Epidermal melanocyte (primary cell): ENCODE measurements around the gene KLHL8.
A peak's percentile ranks its signal among the peaks of the same experiment; 100 is the strongest.

Experiments used
- DNase-seq: peaks from one replicate; pipeline ENCODE4 v3.0.0; 2011; ENCODE audit warnings: low spot score; ENCODE audit not compliant: insufficient read length

The KLHL8 gene

DNA sequence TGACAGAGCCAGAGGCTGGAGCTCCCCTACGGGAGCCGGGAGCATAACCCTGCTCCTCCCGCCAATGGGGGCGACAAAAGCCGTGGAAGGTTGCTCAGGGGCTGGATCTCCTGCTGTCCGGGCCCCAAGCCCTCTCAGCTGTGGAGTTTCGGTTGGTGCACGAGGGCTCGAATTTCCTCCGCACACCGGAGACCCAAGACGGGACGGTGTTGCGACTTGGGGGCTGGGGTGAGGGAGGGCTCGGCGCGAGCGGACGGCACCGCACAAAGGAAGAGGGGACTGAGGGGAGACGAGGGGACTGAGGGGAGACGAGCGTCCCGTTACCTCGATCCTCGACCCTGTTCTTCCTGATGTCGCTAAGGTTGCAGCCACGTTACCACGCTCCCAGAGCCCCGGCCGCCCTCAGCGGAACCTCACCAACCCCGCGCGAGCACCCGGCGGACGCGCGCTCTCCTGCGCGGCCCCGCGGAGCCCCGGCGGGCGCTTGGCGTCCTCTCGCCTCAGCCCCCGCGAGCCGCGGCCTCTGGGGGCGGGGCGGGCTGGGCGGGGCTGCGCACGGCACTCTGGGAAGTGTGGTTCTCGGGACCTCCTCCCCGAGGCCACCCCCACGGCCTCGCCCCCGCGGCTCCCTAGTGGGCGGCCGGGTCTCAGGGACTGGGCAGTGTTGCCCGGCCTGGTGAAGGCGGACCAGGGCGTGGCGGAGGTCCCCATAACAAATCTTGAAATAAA lies at the start of gene KLHL8:
Gene KLHL8, minus strand, starts transcription at position 525 of the 729 bp plus-strand sequence. CDS start 25,079 bp downstream, outside the sequence.
- DNase-seq, result peak; percentile 80

DNA sequence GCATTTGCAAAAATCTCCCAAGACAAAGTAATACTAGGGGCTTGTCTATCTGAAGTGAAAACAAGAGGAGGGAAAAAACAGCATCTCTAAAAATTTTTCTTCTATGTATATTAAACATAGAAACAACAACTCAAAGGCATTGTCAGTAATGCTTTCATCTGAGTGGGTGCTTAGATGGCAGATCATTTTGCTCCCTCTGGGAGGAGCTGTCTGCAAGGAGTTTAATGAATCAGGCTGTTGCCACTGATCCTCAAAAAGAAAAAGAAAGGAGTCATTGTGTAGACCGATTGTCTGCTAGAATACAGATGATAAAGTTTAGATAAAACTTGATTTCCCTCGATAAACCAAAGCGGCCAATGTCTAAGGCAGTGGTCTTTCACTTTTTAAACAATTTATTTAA lies 49.7 kb upstream of the KLHL8 start:
- peak; percentile 64 for DNase-seq

DNA sequence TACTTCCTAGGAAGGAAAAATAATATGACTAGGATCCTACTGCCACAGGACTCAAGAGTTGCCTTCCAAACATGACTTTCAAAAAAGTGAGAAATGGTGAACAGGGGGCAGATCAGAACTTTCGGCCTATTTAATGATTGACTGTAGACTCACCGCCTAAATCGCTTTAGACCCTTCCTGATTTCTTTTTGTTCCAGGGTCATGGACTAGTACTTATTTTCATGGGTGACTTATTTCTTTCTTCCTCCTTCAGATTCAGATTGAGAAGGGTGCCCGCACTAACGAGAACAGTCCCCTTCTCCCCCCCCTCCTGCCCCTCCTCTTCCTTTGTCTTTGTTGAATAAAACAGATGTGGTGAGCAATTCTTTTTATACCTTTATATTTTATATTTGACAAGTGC lies 48.0 kb upstream of the KLHL8 start:
- no peak for DNase-seq

DNA sequence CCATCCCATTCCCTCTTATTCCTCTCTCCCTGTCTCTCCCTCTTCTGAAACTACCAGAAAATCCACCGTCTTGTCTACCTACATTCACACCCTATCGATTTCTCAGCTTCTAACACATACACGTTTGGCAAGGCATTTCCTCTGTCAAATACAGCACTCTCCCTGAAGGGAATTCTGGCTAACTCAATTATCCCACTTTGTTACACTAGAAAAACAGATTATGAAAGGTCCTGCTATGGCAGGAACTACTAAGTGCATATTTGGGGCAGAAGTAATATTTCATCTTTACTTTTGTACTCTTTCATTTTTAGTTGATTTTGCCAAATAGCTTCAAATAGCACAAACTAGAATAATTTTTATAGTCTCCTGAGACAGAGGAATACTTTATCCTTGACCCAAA lies 46.6 kb upstream of the KLHL8 start:
- no peak for DNase-seq

DNA sequence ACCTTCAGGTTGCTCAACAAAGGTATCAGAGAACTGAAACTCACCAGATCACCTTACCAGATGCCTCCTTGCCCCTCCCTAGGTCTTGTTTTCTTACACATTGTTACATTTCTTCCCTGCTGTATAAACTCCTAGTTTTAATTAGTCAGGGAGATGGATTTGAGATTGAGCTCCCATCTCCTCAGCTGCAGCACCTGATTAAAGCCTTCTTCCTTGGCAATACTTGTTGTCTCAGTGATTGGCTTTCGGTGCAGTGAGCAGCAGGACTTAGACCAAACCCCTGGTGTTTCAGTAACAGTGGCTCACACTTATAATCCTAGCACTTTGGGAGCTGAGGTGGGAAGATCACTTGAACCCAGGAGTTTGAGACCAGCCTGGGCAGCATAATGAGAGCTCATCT lies 42.5 kb upstream of the KLHL8 start:
- no peak for DNase-seq

DNA sequence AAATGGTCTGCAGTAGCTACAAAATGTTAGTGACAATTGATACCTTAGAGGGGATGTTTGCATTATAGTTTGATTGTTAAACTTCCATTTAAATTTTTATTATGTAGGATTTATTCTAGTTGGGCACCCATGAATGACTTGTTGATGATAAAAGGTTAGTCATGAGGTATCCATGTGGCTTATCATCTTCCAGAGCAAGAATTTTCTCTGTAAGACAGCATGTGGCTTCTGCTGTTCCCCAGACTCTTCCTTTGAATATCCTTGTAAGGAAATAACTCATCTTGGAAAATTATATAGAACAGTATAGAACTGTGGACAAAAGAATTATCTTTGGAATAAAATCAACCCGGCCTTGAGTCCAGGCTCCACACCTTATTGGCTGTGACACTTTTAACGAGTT lies 40.1 kb upstream of the KLHL8 start:
- DNase-seq, result no peak

DNA sequence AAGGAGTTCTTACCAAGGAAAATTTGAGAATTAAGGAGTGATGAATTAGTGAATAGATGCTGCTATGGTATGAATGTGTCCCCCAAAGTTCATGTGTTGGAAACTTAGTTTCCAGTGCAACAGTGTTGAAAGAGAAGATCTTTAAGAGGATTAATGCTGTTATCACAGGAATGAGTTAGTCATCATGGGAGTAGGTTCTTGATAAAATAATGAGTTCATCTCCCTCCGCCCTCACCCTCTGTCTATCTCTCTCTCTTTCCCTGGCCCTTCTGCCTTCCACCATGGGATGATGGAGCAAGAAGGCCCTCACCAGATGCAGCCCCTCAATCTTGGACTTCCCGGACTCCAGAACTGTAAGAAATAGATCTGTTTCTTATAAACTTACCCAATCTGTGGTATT lies 38.3 kb upstream of the KLHL8 start:
- no peak for DNase-seq

DNA sequence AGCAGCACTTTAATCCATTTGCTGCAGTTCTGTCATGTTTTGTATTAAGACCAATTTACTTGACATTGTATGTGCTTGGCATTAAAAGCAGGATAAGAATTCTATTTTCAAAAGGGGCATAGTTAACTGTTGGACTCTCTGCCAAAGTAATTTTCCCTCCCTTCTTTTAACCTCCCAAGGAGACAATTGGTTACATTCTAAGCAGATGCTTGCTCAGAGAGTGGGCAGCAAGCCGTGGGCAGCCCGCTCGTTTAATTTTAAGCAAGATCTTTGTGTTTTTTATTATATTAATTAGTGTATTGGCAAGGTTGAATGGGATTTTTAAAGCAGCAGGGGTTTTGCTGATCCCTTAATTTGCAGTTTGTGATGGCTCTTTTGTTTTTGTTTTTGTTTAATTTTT lies 37.1 kb upstream of the KLHL8 start:
- no peak for DNase-seq

DNA sequence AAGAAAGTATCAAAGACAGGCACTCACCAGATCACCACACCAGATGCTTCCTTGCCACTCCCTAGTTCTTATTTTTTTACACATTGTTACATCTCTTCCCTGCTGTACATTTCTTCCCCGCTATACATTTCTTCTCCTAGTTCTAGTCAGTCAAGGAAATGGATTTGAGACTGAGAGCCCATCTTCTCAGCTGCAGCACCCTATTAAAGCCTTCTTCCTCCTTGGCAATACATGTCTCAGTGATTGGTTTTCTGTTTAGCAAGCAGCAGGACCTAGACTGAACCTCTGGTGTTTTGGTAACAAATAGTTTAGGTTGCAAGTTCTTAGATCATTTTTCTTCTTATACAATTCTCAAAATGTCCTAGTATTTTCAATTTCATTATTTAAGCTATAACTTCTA lies 35.3 kb upstream of the KLHL8 start:
- DNase-seq, result no peak

DNA sequence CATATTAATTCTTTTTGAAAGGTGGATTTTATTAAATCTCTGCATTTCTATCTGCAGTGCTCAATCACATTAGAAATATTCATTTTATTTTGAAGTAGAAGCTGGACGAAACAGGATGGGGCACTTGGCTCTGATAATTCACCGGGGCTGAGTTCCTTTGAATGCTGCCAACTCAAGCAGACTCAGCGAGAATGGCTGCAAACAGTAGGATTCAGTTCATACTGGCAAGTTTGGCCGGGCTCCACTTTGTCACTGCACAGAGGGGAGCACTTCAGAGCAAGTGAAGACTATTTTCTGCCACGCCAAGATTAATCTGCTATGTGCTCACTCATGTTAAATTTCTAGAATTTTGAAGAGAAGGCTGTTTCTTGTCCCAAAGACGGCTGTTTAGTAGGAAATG lies 30.7 kb upstream of the KLHL8 start:
- DNase-seq, result no peak

DNA sequence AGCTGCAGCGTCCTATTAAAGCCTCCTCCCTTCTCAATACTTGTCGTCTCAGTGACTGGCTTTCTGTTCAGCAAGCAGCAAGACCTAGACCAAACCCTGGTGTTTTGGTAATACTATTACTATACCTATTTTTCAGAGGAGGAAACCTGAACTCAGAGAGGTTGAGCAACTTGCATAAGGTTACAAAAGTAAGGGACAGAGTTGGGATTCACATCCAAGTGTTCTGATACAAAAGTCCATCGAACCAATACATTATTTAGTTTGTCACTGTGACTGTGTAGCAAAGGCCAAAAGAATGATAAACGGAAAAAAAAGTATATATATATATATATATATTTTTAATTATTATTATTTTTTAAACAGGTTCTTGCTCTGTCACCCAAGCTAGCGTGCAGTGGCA lies 29.9 kb upstream of the KLHL8 start:
- DNase-seq, result no peak

DNA sequence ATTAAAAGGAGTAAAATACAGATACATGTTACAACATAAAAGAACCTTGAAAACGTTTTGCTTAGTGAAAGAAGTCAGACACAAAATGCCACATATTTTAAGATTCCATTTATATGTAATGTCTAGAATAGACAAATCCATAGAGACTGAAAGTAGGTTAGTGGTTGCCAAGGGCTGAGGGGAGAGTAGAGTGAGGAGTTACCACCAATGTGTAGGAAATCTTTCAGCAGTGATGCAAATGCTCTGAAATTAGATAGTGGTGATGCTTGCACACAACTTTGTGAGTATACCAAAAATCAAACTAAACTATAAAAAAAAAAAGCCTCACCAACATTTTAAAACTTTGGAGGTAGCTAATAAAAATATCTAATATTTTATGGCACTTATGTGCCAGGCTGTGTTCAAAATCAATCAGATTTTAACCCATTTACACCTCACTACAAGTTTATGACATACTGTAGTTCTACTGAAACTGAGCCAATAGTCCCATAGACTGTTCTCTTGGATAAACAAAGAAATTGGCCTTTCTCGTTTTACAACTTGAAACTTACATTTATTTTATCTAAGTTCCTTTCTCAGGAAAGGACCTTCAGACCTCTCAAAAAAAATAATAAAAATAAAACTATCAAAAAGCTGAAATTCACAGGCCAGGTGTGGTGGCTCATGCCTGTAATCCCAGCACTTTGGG lies 29.1 kb upstream of the KLHL8 start:
- DNase-seq, result no peak

DNA sequence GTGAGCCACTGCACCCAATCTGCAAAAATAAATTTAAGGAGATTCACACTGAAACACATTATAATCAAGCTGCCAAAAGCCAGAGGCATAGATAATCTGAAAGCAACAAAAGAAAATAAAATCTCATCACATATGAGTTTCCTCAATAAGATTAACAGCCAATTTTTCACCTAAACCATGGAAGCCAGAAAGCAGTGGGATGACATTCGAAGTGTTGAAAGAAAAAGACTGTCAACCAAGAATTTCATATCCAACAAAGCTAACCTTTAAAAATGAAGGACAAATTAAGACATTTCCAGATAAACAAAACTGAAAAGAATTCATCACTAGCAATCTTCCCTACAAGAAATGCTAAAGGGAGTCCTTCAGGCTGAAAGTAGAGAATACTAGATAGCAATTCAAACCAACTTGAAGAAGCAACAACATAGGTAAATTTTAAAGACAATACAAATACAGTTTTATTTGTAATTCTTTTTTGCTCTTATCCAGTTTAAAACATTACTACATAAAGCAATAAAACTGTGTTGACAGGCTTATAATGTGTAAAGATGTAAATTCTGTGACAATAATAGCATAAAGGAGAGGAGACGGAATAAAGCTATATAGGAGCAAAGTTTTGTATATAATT lies 23.1 kb upstream of the KLHL8 start:
- no peak for DNase-seq

DNA sequence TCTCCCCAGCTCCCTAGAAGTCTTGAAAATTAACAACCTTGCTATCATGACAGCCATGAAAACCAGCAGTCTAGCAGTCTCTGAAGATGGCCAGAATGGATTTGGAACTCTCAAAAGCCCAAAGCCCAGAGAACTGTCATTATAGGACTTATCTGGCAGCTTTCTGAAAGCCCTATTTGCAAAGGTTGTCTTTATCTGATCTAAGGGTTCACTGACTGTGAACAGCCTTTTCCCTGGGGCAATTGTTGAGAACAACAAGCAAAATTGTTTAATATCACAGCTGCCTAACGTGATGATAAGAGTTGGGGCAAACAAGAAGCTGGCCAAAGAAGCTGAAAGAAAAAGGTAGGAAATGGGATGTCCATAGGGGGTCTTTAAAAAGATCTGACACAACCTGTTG lies 20.9 kb upstream of the KLHL8 start:
- DNase-seq, result no peak

DNA sequence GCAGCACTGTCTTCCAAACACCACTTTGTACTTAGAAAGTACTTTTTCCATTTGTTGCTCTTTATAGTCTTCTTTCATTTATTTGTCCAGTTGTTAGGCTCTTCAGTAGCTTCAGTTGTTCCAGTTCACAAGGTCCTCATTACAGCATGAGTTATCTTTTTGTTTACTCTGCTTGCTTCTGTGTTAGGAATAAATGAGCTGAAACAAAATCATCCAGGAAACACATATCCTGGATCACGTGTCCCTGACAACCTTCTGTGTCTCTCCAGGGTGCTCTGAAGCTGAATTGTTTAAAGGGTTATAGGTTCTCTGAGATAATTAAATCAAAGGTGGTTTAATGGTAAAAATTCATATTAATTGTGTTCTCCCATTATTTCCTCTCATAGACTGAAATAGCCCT lies 19.9 kb upstream of the KLHL8 start:
- no peak for DNase-seq

DNA sequence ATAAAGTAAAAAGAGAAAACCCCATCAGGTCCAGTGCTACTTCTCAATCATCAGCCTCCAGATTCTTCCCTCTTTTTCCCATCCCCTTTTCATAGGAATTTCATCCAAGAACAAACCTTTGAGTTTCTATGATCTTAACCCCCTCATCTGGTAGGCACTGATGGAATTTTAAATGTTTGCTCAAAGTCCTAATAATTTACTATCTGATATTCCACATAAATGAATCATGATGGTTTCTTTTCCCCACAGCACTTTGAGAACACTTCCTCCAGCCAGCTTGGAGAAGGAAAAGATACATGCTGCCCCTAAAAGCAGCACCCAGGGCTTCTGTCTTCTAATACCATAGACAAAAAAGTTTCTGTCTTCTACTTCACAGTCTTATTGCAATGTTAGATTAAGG lies 19.4 kb upstream of the KLHL8 start:
- DNase-seq, result no peak

DNA sequence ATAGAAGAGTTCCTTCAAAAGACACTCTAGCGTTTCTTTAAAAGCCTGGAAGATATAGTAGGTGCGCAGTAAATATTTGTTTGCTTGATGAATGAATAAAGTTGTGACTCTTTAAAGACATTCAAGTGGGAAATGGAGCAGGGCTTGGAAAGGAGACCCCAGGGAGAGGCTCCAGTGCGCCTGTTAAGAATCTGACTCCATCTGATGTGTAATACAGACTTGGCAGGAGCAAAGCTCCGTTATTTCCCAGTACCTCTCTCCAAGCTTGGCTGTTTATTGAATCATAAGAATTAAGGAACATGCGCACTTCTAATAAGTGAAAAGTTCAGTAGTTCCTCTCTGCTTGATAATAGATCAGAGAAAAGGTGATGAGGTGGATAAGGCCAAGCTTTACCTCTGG lies 18.8 kb upstream of the KLHL8 start:
- DNase-seq, result no peak

DNA sequence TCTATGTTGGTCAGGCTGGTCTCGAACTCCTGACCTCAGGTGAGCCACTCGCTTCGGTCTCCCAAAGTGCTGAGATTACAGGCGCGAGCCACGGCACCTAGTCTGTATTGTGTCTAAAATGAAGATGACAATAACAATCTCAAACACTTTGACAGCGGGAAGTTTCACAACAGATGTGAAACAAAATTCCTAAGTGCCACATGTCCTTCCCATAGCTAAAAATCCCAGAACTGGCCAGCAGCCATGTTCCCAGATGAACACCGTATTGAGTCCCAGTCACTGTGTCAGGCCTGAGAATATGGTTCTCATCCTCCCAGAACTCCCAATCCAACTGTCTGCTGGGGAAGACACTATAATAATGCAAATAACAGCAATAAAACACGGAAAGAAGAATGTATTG lies 16.4 kb upstream of the KLHL8 start:
- DNase-seq, result no peak

DNA sequence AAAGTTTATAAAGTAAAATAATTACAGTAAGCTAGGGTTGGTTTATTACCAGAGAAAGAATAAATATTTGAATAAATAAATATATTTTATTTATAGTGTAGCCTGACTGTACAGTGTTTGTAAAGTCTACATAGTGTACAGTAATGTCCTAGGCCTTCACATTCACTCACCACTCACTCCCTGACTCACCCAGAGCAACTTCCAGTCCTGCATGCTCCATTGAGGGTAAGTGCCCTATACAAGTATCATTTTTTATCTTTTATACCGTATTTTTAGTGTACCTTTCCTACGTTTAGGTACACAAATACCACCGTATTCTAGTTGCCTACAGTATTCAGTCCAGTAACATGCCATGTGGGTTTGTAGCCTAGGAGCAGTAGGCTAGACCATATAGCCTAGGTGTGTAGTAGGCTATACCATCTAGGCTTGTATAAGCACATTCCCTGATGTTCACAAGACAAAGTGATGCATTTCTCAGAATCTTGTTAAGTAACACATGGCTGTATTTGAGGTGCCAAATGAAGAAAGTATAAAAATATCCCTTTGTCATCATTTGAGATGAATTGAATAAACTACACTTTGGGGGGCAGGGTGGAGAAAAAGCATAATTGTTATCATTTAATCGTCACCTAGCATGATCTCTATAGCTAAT lies 14.7 kb upstream of the KLHL8 start:
- no peak for DNase-seq

DNA sequence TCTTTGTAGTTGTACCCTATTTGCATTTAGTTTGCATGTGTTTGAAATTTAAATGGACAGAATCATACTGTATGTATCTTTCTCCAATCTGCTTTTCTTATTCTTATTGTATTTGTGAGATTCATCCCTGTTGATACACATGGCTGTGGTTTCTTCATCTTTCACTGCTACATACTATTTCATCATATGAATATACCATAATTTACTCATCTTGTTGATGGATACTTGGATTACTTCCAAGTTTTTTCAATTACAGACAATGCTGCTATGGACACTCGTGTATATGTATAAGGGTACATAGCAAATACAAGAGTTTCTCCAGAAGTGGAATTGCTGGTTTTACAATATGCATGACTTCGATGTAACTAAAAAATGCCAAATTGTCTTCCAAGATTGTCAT lies 11.8 kb upstream of the KLHL8 start:
- DNase-seq, result no peak

DNA sequence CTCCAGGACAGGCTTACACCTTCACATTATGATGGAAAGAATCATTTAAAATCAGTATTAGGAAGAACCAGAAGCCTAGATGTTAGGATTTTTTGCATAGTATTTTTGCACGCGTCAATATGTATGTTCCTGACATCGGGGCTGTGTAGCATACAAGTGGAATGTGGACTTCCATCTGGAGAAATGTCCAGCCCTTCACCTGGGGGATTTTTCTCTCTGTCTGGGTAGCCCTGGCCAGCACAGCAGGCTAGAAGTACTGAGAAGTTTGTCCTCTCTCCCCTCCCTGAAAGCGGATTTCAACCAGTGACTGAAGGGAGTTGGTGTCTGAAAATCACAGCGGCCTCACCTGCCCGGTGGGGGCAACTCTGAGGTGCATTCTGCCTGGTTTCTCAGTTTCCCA lies 10.4 kb upstream of the KLHL8 start:
- DNase-seq, result no peak

DNA sequence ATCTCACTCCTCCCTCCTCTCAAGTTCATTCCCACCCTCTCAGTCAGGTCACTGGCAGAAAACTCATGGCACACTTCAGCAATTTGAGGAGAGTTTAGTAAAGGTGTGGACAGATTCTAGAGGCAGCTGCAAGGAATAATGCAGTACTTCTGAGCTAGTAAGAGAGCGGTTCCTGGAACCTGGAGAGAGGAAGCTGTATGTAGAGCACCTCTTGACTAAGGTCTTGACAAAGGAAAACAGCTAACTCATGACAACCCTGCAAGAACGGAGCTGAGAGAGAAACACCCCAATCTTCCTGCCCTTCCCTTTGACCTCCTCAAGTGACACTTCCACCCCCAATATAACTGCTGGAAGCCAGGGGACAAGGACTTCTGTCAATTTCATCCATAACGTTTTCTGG lies 9.6 kb upstream of the KLHL8 start:
- no peak for DNase-seq
